ENCODE measurements around the gene BUB1. TPM values are rescaled to one million over a fixed set of nuclear protein-coding genes. Genes with fewer than 3 reads are reported as not detected.

BUB1 gene
- total and polyA plus RNA-seq, 4 donors: 1.6 to 12.4 (median 2.7) TPM

DNA sequence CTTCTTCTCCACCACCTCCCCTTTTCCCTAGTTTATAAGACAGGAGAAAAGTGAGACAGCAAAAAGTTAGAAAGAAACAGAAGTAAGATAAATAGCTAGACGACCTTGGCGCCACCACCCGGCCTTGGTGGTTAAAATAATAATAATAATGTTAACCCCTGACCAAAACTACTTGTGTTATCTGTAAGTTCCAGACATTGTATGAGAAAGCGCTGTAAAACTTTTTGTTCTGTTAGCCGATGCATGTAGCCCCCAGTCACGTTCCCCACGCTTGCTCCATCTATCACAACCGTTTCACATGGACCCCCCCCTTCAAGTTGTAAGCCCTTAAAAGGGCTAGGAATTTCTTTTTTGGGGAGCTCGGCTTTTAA, 1.5 kb upstream of the BUB1 start:
- peak overlapping the region in 1 of 2 donors; percentile 94 for H3K9ac ChIP-seq (ENCODE audit: insufficient read depth in 1 of 2, low read length in 2 of 2)
- H3K9me3 ChIP-seq (ENCODE audit: control insufficient read depth in 4 of 4, insufficient read depth in 3 of 4, low read length in 3 of 4): no peaks in the 10 kb centered on the region
- H3K36me3 ChIP-seq (ENCODE audit: control insufficient read depth in 4 of 4, insufficient read depth in 4 of 4, low read length in 4 of 4): no peaks in the 10 kb centered on the region
- H3K27me3 ChIP-seq (ENCODE audit: control insufficient read depth in 3 of 3, insufficient read depth in 3 of 3, low read length in 2 of 3): no peaks in the 10 kb centered on the region
- TF ChIP-seq, protein P1, sequence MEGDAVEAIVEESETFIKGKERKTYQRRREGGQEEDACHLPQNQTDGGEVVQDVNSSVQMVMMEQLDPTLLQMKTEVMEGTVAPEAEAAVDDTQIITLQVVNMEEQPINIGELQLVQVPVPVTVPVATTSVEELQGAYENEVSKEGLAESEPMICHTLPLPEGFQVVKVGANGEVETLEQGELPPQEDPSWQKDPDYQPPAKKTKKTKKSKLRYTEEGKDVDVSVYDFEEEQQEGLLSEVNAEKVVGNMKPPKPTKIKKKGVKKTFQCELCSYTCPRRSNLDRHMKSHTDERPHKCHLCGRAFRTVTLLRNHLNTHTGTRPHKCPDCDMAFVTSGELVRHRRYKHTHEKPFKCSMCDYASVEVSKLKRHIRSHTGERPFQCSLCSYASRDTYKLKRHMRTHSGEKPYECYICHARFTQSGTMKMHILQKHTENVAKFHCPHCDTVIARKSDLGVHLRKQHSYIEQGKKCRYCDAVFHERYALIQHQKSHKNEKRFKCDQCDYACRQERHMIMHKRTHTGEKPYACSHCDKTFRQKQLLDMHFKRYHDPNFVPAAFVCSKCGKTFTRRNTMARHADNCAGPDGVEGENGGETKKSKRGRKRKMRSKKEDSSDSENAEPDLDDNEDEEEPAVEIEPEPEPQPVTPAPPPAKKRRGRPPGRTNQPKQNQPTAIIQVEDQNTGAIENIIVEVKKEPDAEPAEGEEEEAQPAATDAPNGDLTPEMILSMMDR (IDR thresholded peaks at IDR 0.05; ENCODE audit: control extremely low read depth, extremely low read depth): no peak
- no peak overlapping the region for H3K27ac ChIP-seq (ENCODE audit: low read depth in 1 of 2, low read length in 1 of 2)
- peak; percentile 48 to 73 (median 71) for DNase-seq
- H3K4me3 ChIP-seq: no peak overlapping the region
- no peak for ATAC-seq (ENCODE audit: insufficient read depth, low FRiP score)
- H3K4me1 ChIP-seq (ENCODE audit: control insufficient read depth in 5 of 5, insufficient read depth in 5 of 5, low read length in 5 of 5): peaks cover 0 to 25% (median 8%) of the 10 kb centered on the region in 5 donors
- WGBS, 2 donors: 18 to 25% methylated on average over 9 of the region's 9 CpGs

DNA sequence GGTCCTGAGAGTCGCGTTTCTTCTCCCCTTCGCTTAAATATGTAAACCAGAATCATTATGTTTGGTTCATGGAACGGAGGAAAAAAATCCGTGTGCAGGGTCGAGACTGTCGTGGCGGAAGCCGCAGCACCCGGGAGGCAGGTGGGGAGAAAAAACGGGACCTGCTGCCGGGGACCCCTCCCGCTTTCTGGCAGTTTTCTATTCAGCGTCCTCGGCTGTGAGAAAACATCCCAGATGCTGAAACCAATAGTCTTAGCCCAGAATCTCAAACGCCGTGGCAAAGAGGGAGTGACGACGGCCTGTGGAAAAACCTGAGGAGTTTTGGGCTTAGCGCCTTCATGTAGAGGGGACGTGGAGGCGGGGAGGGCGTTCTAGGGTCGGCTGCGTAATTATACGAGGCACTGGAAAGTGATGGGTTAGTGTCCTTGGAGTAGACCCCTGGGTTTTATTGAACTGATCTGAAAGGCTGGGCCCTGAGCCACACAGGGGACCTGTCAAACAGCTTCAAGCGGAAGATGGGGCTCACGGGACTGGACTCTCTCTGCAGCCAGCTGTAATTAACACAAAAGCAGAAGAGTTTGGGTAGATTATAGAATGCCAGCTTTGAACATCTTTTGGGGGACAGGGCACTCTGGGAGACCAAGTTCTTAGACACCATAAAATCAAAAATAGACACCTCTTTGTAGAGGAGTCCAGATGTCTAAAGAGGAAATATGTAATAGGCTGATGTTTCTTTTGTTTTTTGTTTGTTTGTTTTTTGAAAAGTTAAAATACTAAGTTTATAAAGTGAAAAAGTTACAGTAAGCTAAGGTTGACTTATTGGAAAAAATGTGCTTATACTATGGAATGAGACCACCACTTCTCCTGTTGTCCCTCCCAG, 834 bp upstream of the BUB1 start:
- Histone ChIP-seq H3K9me3 (ENCODE audit: control insufficient read depth in 4 of 4, insufficient read depth in 3 of 4, low read length in 3 of 4) (no peaks in the 10 kb centered on the region), H3K4me3 (peak overlapping the region; percentile 45), H3K27me3 (ENCODE audit: control insufficient read depth in 3 of 3, insufficient read depth in 3 of 3, low read length in 2 of 3) (no peaks in the 10 kb centered on the region), H3K36me3 (ENCODE audit: control insufficient read depth in 4 of 4, insufficient read depth in 4 of 4, low read length in 4 of 4) (no peaks in the 10 kb centered on the region), H3K4me1 (ENCODE audit: control insufficient read depth in 5 of 5, insufficient read depth in 5 of 5, low read length in 5 of 5) (peaks cover 0 to 25% (median 8%) of the 10 kb centered on the region in 5 donors), H3K27ac (ENCODE audit: low read depth in 1 of 2, low read length in 1 of 2) (peak overlapping the region; percentile 80), H3K9ac (ENCODE audit: insufficient read depth in 1 of 2, low read length in 2 of 2) (peak overlapping the region; percentile 43 to 94)
- ATAC-seq (ENCODE audit: insufficient read depth, low FRiP score) (no peak), DNase-seq (peak; percentile 38 to 73 (median 66))
- 0 to 1% methylated on average over 28 of the region's 28 CpGs for WGBS, 2 donors
- TF ChIP-seq, protein P1 (IDR thresholded peaks at IDR 0.05; ENCODE audit: control extremely low read depth, extremely low read depth): no peak

DNA sequence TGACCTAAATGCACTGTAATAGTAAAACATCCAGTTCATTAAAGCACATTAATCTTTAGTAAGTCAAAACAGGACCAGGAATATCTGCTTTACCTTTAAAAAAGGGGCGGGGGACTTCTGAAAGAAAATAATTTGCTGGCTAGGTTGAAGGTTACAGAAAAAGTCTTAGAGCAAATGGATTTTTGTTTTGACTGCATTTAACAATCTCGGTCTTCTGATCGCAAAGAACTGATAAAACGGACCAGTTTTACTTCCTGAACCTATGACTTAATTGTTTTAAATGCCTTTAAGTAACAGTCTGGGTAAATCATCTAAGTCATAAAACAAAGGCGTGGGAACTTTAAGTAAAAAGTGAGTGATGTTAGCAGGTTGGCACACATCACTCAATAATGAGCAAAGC, 783 bp downstream of the BUB1 start:
- Histone ChIP-seq H3K27me3 (ENCODE audit: control insufficient read depth in 3 of 3, insufficient read depth in 3 of 3, low read length in 2 of 3) (no peaks in the 10 kb centered on the region), H3K4me3 (no peak overlapping the region), H3K27ac (ENCODE audit: low read depth in 1 of 2, low read length in 1 of 2) (no peak overlapping the region), H3K36me3 (ENCODE audit: control insufficient read depth in 4 of 4, insufficient read depth in 4 of 4, low read length in 4 of 4) (peaks cover 0 to 2% (median 0%) of the 10 kb centered on the region in 4 donors), H3K4me1 (ENCODE audit: control insufficient read depth in 5 of 5, insufficient read depth in 5 of 5, low read length in 5 of 5) (peaks cover 0 to 25% (median 8%) of the 10 kb centered on the region in 5 donors), H3K9ac (ENCODE audit: insufficient read depth in 1 of 2, low read length in 2 of 2) (peak overlapping the region in 1 of 2 donors; percentile 40), H3K9me3 (ENCODE audit: control insufficient read depth in 4 of 4, insufficient read depth in 3 of 4, low read length in 3 of 4) (no peaks in the 10 kb centered on the region)
- TF ChIP-seq, protein P1 (IDR thresholded peaks at IDR 0.05; ENCODE audit: control extremely low read depth, extremely low read depth): no peak
- DNase-seq (no peak), ATAC-seq (ENCODE audit: insufficient read depth, low FRiP score) (no peak)
- WGBS, 2 donors: 9 to 11% methylated on average over 5 of the region's 5 CpGs
